CD4-positive, alpha-beta T cell treated with Interleukin-2 at 100 ng/mL for 4 hours (primary cell): ENCODE results near the gene MAK.
"Not testable (repeated sequence)": the region's sequence is repeated elsewhere in the genome, so short reads cannot be mapped to it uniquely, and the experiment has no call there.

Experiments
- DNase-seq: peaks from one replicate; pipeline ENCODE4 v3.0.0-alpha.2; 2020; ENCODE audit warnings: low spot score

The MAK gene

GRCh38 chr6:10791673-10792072, 46.7 kb downstream of the MAK start:
- no peak for DNase-seq

GRCh38 chr6:10779076-10779475, 59.3 kb downstream of the MAK start:
- DNase-seq, result no peak

GRCh38 chr6:10778230-10778629, 60.1 kb downstream of the MAK start:
- no peak for DNase-seq

- DNase-seq, result no peak
These were observed 66.9 kb downstream of the MAK start for GRCh38 chr6:10771371-10771894.

GRCh38 chr6:10769419-10769818, 68.9 kb downstream of the MAK start:
- DNase-seq, result no peak

- no peak for DNase-seq
These were observed 75.3 kb downstream of the MAK start for GRCh38 chr6:10763006-10763405.

GRCh38 chr6:10759884-10760329, 78.4 kb downstream of the MAK start:
- DNase-seq, result no peak

- DNase-seq, result peak; percentile 38
These were observed 79.0 kb downstream of the MAK start for GRCh38 chr6:10759312-10759839.

- DNase-seq, result no peak
These were observed 82.3 kb downstream of the MAK start for GRCh38 chr6:10756085-10756484.

GRCh38 chr6:10751757-10752156, 86.6 kb downstream of the MAK start:
- peak; percentile 30 for DNase-seq

GRCh38 chr6:10750568-10750967, 87.8 kb downstream of the MAK start:
- not testable (repeated sequence) for DNase-seq

- no peak for DNase-seq
These were observed 88.6 kb downstream of the MAK start for GRCh38 chr6:10749734-10750133.

GRCh38 chr6:10747251-10747972, 90.9 kb downstream of the MAK start, which contains the start of gene TMEM14B:
TSS of gene TMEM14B (plus strand) at chr6:10747805. CDS start at chr6:10749246, 1,441 bp downstream.
- DNase-seq, result peak; percentile 99

GRCh38 chr6:10746915-10747250, 91.5 kb downstream of the MAK start:
- no peak for DNase-seq

GRCh38 chr6:10745116-10745515, 93.2 kb downstream of the MAK start:
- DNase-seq, result no peak

GRCh38 chr6:10743515-10743914, 94.8 kb downstream of the MAK start:
- no peak for DNase-seq

GRCh38 chr6:10742251-10742650, 96.1 kb downstream of the MAK start:
- DNase-seq, result no peak

GRCh38 chr6:10741643-10742042, 96.7 kb downstream of the MAK start:
- DNase-seq, result not testable (repeated sequence)

GRCh38 chr6:10740061-10740460, 98.3 kb downstream of the MAK start:
- DNase-seq, result no peak

- no peak for DNase-seq
These were observed 101.6 kb downstream of the MAK start for GRCh38 chr6:10736731-10737130.

GRCh38 chr6:10733863-10734262, 104.5 kb downstream of the MAK start:
- DNase-seq, result no peak

- DNase-seq, result peak; percentile 43
These were observed 105.1 kb downstream of the MAK start for GRCh38 chr6:10733151-10733715.

- no peak for DNase-seq
These were observed 108.1 kb downstream of the MAK start for GRCh38 chr6:10730254-10730653.
